NCI-H2029 treated with DMSO at 0.1 percent for 48 hours (cell line): ENCODE results near the gene NMUR1.

Experiments used
- DNase-seq: peaks from one replicate; lab custom pipeline; 2025; lab: John Stamatoyannopoulos, UW

NMUR1 gene

DNA sequence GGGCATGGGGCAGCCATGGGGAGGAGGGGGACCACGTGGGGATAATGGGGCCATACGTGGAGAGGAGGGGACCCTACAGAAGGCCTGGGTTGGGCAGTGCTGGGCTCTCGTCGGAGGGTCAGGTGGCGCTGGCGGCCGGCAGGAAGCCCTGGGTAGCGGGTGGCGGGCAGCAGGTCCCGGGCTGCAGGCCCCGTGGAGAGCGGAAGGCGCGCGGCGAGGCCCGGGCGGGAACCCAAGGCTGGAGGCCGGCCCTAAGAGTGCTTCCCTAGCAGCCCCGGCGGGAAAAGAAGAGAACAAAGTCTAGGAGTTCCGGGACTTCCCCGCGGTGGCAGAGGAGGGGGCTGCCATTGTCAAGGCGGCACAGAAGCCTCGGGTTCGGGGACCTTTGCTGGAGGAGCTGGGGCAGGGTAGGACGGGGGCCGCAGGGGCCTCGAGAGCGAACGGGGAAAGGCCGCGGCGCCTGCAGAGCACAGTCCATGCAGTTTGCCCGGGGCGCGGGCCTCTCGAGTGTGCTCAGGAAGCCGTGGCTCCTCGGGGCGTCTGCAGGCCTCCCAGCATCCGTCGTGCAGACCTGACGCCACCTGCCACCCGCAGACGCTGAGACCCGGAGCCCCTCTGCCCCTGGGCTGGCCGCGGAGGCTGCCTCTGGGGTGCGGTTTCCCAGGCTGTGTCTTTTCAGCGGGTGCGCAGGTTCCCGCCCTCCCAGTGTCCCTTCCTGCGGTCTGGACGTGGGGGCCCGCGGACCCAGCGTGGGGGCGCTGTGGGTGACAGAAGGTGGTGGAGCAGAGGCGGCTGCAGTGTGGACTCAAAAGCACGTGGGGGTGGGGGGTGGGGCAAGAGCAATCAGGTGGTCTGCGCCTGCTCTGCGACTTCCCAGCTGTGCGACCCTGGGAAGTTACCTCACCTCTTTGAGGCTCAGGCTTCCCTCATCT, 46.6 kb downstream of the NMUR1 start:
- DNase-seq = no peak

DNA sequence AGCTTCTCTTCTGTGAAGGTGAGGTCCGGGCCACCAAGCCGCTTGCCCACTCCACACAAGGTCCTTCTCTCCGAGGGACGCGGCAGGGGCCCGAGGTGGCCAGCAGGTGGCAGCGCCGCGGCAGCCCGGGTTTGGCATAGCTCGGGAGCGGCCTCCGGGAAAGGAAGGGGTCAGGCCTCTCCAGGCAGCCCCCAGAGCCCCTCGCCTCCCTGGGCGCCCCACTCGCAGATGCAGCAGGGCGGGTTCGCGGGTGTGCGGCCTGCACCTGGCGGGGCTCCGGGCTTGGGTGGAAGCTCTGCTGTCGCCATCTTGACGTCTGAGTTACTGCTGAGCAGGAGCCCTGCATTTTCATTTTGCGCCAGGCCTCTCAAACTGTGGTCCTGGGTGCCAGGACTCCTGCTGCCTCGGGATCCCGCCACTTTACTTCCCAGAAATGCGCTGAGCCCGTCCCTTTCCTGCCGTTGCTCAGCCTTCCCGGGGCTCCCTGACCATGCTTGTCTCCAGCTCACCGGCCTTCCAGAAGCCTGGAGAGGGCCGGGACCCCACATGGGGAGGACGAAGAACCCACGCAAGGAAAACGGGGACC, 47.3 kb downstream of the NMUR1 start:
- DNase-seq = peak; percentile 6

DNA sequence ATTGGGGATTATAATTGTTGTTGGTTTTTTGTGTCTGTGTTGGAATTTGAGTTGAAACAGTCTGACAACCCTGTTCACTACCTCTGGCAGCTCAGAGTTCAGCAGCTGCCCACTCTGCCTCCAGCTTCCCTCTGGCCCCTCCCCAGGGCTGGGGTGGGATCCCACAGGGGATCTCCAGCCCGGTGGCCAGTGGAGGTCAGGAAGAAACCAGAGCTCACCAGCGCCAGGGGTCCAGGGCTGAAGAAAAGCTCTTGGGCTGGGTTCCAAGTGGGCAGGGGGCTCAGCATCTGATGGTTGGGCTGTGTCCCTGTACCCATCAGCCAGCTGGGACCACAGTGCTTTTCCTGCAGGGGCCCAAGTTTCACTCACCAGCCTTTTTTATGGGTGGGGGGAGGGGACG, 49.5 kb downstream of the NMUR1 start:
- DNase-seq = no peak

DNA sequence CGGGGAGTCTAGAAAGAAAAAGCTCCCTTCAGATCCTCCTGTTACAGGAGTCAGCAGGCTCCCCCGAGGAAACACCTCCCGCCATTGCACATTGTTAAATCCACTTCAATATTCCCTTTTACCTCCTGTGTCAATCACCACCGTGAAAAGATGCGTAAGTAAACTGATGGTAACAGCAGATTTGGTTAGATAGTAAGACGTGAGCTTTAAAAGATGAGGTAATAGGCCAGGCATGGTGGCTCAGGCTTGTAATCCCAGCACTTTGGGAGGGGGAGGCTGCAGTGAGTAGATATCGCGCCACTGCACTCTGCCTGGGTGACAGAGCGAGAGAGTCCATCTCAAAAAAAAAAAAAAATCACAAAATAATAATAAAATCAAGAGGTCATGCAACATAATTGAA, 50.8 kb downstream of the NMUR1 start:
- DNase-seq = no peak

- no peak for DNase-seq
These were observed 53.3 kb downstream of the NMUR1 start for GRCh38 chr2:231476920-231477319.

DNA sequence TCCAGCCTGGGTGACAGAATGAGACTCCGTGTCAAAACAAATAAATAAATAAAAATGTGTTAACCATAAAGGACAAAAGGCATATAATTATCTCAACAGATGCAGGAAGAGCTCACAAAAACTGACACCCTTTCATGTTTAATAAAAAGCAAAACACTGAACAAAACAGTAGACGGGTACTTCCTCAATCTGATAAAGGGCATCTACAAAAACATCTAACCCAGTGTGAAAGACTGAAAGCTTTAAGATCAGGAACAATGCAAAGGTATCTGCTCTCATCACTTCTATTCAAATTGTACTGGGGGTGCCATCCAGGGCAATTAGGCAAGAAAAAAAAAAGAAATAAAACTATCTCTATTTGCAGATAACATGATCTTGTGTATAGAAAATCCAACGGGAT, 54.3 kb downstream of the NMUR1 start:
- DNase-seq = no peak
